Body of pancreas (tissue), 4 donors: ENCODE data around the gene LAG3.

Experiments
- CTCF ChIP-seq, 7 experiments: fragments of 450-650 bp in 4 of 7; fragments of 200-600 bp in 3 of 7; sonication (generic) in 3 of 7; IDR thresholded peaks; one replicate each; pipeline ENCODE4 v1.5.1; 2016 to 2019; ENCODE audit warnings: antibody characterized with exemption in 7 of 7
- POLR2A ChIP-seq, 3 donors: fragments of 450-650 bp; IDR thresholded peaks; one replicate each; pipeline ENCODE4 v1.6.1; 2016; ENCODE audit warnings: antibody characterized with exemption in 3 of 3, mild to moderate bottlenecking in 2 of 3

GRCh38 chr12:6768437-6768914 lies 3.8 kb upstream of the LAG3 start:
- no peak for TF ChIP-seq CTCF (IDR thresholded peaks at IDR 0.05)
- no peak for TF ChIP-seq POLR2A (IDR thresholded peaks at IDR 0.05)
